ENCODE results near the gene HEXB.

HEXB gene

DNA sequence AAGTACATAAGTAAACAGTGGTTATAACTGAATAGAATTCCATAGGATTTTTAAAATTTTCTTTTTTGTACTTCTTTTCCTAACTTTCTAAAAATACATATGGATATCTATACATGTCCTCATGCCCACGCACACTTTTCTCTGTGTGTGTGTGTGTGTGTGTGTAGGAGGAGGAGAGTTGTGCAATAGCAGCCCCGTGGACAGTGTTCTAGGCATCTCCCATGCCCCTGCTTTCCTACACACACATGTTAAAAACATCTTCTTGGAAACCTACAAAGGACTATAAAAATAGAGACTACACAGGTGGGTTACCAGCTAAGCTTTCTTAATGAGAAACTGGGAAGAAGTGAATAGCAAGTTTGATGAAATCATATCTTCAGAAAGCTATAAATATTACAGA lies 19.8 kb upstream of the HEXB start:
- no peak for DNase-seq (ENCODE audit: extremely low spot score)
- ChIA-PET POLR2A (interaction anchor here (0.7 kb wide), 1 partner anchor 156 kb away, joined by 3 read pairs; no protein-coding TSS in a partner anchor), CTCF (no interaction called here)
- TF ChIP-seq, protein P1, sequence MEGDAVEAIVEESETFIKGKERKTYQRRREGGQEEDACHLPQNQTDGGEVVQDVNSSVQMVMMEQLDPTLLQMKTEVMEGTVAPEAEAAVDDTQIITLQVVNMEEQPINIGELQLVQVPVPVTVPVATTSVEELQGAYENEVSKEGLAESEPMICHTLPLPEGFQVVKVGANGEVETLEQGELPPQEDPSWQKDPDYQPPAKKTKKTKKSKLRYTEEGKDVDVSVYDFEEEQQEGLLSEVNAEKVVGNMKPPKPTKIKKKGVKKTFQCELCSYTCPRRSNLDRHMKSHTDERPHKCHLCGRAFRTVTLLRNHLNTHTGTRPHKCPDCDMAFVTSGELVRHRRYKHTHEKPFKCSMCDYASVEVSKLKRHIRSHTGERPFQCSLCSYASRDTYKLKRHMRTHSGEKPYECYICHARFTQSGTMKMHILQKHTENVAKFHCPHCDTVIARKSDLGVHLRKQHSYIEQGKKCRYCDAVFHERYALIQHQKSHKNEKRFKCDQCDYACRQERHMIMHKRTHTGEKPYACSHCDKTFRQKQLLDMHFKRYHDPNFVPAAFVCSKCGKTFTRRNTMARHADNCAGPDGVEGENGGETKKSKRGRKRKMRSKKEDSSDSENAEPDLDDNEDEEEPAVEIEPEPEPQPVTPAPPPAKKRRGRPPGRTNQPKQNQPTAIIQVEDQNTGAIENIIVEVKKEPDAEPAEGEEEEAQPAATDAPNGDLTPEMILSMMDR (IDR thresholded peaks at IDR 0.05; ENCODE audit: control extremely low read depth, extremely low read depth, low read depth, missing control alignments): no peak

DNA sequence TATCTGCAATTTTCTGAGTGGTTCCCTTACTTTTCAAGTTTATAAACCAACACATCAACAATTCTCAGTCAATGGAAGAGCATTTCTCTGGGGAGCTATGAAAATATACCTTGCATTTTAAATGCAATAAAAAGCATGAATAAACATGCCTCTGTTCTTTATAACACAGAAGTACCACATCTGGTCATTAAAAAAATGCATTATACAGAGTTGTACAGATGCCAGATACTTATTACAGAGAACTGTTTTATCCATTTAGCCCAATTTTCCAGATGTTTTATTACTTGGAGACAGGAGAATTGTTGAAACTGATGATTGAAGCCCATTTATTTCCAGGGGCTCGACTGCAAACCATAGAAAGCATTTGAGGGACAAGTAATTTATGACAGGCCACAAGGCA lies 19.2 kb upstream of the HEXB start:
- ChIA-PET CTCF (no interaction called here), POLR2A (interaction anchor here (0.7 kb wide), 1 partner anchor 155 kb away, joined by 3 read pairs; no protein-coding TSS in a partner anchor)
- DNase-seq (ENCODE audit: extremely low spot score): no peak
- TF ChIP-seq, protein P1 (IDR thresholded peaks at IDR 0.05; ENCODE audit: control extremely low read depth, extremely low read depth, low read depth, missing control alignments): no peak

DNA sequence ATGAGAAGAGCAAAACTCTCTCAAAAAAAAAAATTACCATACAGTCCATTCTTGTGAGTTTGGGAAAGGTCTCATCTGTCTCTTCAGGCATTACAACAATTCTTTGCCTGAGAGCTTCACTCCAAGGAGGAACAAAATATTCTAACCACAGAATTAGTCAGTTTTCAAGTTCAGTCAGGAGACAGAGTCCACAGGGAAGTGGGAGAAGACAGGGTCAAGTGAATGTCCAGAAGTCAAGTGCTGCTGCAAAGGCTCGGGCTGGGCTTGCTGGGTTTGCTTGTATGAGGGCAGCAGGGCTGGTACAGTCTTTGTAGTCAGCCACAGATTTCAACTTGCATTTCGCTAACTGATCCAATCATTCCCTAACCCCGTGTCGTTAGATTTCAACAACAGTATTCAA lies 17.6 kb upstream of the HEXB start:
- POLR2A ChIA-PET: no interaction called here
- TF ChIP-seq, protein P1 (IDR thresholded peaks at IDR 0.05; ENCODE audit: control extremely low read depth, extremely low read depth, low read depth, missing control alignments): no peak
- no peak for DNase-seq (ENCODE audit: extremely low spot score)
- CTCF ChIA-PET: no interaction called here

DNA sequence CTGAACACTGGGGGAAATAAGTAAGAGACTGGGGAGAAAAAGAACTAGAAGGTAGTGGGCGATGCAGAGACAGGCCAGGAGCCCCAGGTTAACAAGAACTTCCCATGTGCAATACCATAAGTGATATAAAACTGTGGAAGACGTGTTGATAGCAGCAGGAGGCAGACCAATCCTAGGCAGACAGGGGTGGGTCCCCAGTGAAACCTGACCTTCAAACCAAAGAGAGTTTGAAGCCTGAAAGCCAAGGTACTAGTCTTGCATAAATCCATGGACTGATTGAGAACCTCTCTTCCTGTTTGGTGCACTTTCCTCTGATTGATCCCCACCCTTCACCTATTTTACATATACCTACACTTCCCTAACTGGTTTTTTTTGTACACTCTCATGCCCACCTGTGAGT lies 15.2 kb upstream of the HEXB start:
- ChIA-PET POLR2A (no interaction called here), CTCF (no interaction called here)
- TF ChIP-seq, protein P1 (IDR thresholded peaks at IDR 0.05; ENCODE audit: control extremely low read depth, extremely low read depth, low read depth, missing control alignments): no peak

DNA sequence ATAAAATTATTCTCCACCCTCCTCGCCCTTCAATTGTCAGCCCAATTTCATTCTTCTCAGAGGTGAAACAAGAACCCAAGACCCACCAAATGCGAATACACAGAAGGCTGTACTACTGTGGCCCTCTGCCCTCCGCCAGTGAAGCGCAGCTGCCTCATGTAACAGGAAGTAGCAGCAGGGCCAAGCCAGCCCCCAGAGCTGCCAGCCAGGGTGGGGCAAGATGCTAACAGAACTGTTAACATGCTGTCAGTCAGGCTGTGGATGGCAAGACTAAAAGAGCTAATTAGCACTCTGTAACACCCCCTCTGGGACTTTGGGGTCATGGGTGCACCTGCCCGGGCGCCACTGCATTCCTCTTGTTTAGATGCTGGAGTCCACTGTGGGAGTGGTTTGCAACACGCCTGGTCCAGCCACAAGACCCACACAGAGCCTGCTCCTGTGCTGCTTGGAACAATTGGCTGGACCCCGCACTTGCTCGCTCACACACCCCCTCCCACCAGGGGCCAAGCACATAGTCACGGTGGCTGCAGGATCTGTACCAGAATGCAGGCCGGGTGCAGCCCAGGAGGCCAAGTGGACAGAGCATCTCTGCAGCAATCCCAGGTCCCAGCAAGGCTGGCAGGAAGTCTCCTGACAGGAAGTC lies 14.5 kb upstream of the HEXB start:
- CTCF ChIA-PET: no interaction called here
- TF ChIP-seq, protein P1 (IDR thresholded peaks at IDR 0.05; ENCODE audit: control extremely low read depth, extremely low read depth, low read depth, missing control alignments): no peak
- POLR2A ChIA-PET: no interaction called here
- DNase-seq (ENCODE audit: extremely low spot score): no peak

More for the DNA sequence above, 15.2 kb upstream of the HEXB start:
- DNase-seq (ENCODE audit: extremely low spot score): no peak

DNA sequence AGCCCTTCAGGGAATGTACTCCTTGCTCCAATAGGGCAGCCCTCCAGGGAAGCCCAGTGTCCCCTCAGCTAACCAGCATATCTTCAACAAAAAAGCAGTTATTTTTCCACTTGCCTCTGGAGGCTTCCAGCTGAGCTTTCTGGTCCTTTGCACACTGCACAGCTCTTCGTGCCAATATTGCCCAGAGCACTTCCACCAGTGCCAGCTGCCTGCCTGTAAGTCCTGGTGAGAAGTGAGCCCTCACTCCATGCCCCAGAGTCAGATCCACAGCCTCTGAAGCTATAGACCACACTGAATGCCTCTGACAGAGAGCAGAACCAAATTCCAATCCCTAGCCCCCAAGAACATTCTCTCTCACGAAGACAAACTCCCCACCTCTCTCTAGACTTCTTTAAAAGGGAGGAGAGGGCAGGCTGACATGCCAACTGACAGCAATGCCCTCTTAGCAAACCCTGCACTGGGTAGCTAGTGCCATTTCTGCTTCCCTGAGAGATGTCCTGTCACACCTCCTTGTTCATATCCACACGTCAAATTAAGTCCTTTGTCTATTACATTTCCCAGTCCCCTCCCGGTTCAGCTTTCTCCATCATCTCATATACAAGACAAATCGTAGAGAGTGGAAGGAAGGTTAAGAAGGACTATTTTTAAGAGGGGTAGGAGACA lies 12.7 kb upstream of the HEXB start:
- DNase-seq (ENCODE audit: extremely low spot score): no peak
- CTCF ChIA-PET: interaction anchor here (1.0 to 2.6 kb wide), 6 partner anchors 9 to 247 kb away, joined by 3 to 16 read pairs (median 7); partner anchors contain the start of gene HEXB
- TF ChIP-seq, protein P1 (IDR thresholded peaks at IDR 0.05; ENCODE audit: control extremely low read depth, extremely low read depth, low read depth, missing control alignments): no peak
- POLR2A ChIA-PET: no interaction called here
